SK-N-MC (cell line): Measurements from ENCODE around the gene RGMA.

Experiments
- EZH2 ChIP-seq: fragments of 200-600 bp; sonication (generic); IDR thresholded peaks from one replicate; pipeline ENCODE4 v1.6.1; 2017; ENCODE audit warnings: antibody characterized with exemption
- POLR2AphosphoS5 ChIP-seq: IDR thresholded peaks from 2 replicates; pipeline ENCODE4 v1.6.1; 2012; ENCODE audit warnings: mild to moderate bottlenecking, low read depth, low read length, borderline replicate concordance

DNA sequence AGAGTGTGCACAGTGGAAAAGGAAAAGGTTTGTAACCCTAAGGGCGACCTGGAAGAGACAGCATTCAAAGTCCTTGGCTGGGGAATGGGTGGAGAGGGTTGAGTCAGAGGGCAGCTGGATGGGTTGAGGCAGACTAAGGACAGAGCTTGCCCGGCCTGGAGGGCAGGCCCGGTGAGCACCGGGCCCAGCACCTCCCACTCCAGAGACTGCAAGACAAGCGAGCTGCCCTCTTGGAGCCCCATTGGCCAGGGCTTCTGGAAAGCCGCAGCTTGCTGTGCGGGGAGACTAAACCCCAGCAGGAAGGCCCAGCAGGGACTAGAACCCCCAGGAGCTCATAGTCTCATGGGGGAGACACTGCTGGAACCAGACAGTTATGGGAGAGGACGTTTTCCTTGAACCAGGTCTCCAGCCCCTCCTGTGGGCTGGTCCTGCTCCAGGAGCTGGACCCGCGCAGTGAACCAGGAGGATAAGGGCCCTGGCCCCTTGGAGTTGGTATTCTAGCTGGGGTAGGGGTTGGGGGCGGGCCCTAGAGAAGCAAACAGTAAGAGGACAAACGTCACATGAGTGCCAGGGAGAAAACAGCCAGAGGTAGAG lies 59.1 kb downstream of the RGMA start:
- TF ChIP-seq EZH2 = no peak
- TF ChIP-seq POLR2AphosphoS5 = no peak
